Smooth muscle cell (in vitro differentiated cells): ENCODE measurements around the gene CHID1. TPM values are rescaled to one million over a fixed set of nuclear protein-coding genes. Genes with fewer than 3 reads are reported as not detected.

Source experiments
- DNase-seq: peaks from one replicate; lab custom pipeline; 2025; ENCODE audit not compliant: unreplicated experiment; lab: John Stamatoyannopoulos, UW
- H2AFZ ChIP-seq: fragments of 200-600 bp; sonication (generic); 2 replicates; pipeline ENCODE4 v1.6.0; 2016; ENCODE audit warnings: antibody characterized with exemption, low read depth, mild to moderate bottlenecking
- H3F3A ChIP-seq: fragments of 200-600 bp; sonication (generic); 2 replicates; pipeline ENCODE4 v1.6.0; 2017; ENCODE audit warnings: antibody characterized with exemption, low read depth
- H3K27ac ChIP-seq: fragments of 200-600 bp; sonication (generic); 2 replicates; pipeline ENCODE4 v1.5.1; 2016; ENCODE audit warnings: low read depth, mild to moderate bottlenecking
- H3K27me3 ChIP-seq: fragments of 200-600 bp; sonication (generic); 2 replicates; pipeline ENCODE4 v1.6.1; 2016; ENCODE audit warnings: low read depth, mild to moderate bottlenecking
- H3K36me3 ChIP-seq: fragments of 200-600 bp; sonication (generic); 2 replicates; pipeline ENCODE4 v1.5.1; 2016; ENCODE audit warnings: low read depth
- H3K4me1 ChIP-seq: fragments of 200-600 bp; sonication (generic); 2 replicates; pipeline ENCODE4 v1.5.1; 2016; ENCODE audit warnings: low read depth
- H3K4me2 ChIP-seq: fragments of 200-600 bp; sonication (generic); 2 replicates; pipeline ENCODE4 v1.6.0; 2016; ENCODE audit warnings: mild to moderate bottlenecking
- H3K4me3 ChIP-seq: fragments of 200-600 bp; sonication (generic); 2 replicates; pipeline ENCODE4 v1.5.1; 2016; ENCODE audit warnings: mild to moderate bottlenecking
- H3K79me2 ChIP-seq: fragments of 200-600 bp; sonication (generic); 2 replicates; pipeline ENCODE4 v1.6.0; 2016; ENCODE audit warnings: low read depth, mild to moderate bottlenecking
- H3K9ac ChIP-seq: fragments of 200-600 bp; sonication (generic); 2 replicates; pipeline ENCODE4 v1.6.0; 2016; ENCODE audit warnings: low read depth
- H3K9me3 ChIP-seq: fragments of 200-600 bp; sonication (generic); replicated peaks from 2 replicates; pipeline ENCODE4 v1.5.1; 2016; ENCODE audit warnings: low read depth
- H4K20me1 ChIP-seq: fragments of 200-600 bp; sonication (generic); 2 replicates; pipeline ENCODE4 v1.6.0; 2016; ENCODE audit warnings: low read depth
- CTCF ChIP-seq: fragments of 200-600 bp; sonication (generic); IDR thresholded peaks from 2 replicates; pipeline ENCODE4 v1.5.1; 2017; ENCODE audit warnings: borderline replicate concordance, mild to moderate bottlenecking, antibody characterized with exemption; ENCODE audit not compliant: insufficient read depth, poor library complexity, severe bottlenecking
- WGBS: methylation state at CpG from one replicate; pipeline ENCODE4 v1.1.7; 2016; ENCODE audit warnings: low lambda C conversion rate; 5-methylcytosine and 5-hydroxymethylcytosine counted together
- polyA plus RNA-seq: library from polyadenylated mRNA; unstranded; fragments of >200 nt; fragmentation: Nextera tagmentation; extraction: Ambion mirVana; gene quantifications from 2 replicates; pipeline ENCODE4 v1.2.1, GENCODE V29; 2016
- total RNA-seq: library from RNA; depleted of rRNA; stranded (reverse); fragments of >200 nt; gene quantifications from 2 replicates; pipeline ENCODE4 v1.2.3, GENCODE V29; 2014

CHID1 gene
- total and polyA plus RNA-seq, 2 experiments from 2014 or later = 54.3 to 181 TPM

DNA sequence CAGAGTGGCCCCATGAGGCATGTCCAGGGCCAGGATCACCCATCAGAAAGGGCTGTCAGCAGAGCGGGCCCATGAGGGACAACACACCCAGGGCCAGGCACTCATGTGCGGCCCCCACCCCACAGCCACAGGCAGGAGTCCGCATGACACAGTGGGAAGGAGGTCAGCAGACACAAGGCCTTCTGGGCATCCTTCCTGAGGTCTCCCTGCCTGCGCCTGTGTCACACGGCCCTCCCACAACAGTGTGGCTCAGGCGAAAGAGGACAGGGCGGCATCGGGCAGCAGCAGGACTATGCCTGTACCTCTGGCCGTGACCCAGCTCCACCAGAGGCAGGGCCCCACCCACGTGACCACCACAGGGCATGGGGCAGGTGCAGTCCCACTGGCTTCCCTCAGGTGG, 27.1 kb downstream of the CHID1 start:
- H3K27ac ChIP-seq = no peak overlapping the region
- no peak overlapping the region for H3K9ac ChIP-seq
- H3F3A ChIP-seq = no peaks in the 10 kb centered on the region
- no peak overlapping the region for H3K4me2 ChIP-seq
- H3K27me3 ChIP-seq = no peaks in the 10 kb centered on the region
- no peak for TF ChIP-seq CTCF
- no peaks in the 10 kb centered on the region for H3K36me3 ChIP-seq
- no peak overlapping the region for H3K4me3 ChIP-seq
- H3K4me1 ChIP-seq = no peaks in the 10 kb centered on the region
- no peaks in the 10 kb centered on the region for H4K20me1 ChIP-seq
- H3K79me2 ChIP-seq = no peaks in the 10 kb centered on the region
- no peak for DNase-seq
- H3K9me3 ChIP-seq = no peaks in the 10 kb centered on the region
- 93% methylated on average over 10 of the region's 10 CpGs for WGBS
- no peak overlapping the region for H2AFZ ChIP-seq

DNA sequence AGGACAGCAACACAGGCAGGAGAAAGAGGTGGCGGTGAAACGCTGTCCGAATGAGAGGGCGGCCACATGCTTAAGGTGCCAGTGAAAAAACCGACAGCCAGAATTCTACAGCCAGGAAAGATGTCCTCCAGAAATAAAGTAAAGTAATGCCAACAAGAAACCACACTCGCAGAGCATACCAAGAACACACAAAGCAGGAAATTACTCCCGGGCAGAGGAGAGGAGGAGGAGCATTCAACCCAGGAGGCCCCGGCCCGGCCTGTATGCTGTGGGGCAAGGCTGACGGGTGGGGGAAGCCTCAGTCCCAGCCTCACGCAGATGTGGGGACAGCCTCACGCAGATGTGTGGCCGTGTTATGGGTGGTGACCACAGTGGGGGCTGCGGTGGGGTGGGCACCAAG, 28.0 kb downstream of the CHID1 start:
- Histone ChIP-seq H3K27me3 (no peaks in the 10 kb centered on the region), H3K36me3 (no peaks in the 10 kb centered on the region), H3K27ac (no peak overlapping the region), H3K9me3 (no peaks in the 10 kb centered on the region), H3F3A (no peaks in the 10 kb centered on the region), H2AFZ (no peak overlapping the region), H3K4me3 (no peak overlapping the region), H3K4me2 (no peak overlapping the region), H3K4me1 (no peaks in the 10 kb centered on the region), H4K20me1 (no peaks in the 10 kb centered on the region), H3K9ac (no peak overlapping the region), H3K79me2 (no peaks in the 10 kb centered on the region)
- TF ChIP-seq CTCF = no peak
- no peak for DNase-seq
- 85% methylated on average over 12 of the region's 14 CpGs for WGBS

- WGBS = 96% methylated on average over 14 of the region's 14 CpGs
- no peak for TF ChIP-seq CTCF
- Histone ChIP-seq H3K4me3 (no peak overlapping the region), H3F3A (no peaks in the 10 kb centered on the region), H3K9me3 (no peaks in the 10 kb centered on the region), H2AFZ (no peak overlapping the region), H3K4me2 (no peak overlapping the region), H3K79me2 (no peaks in the 10 kb centered on the region), H4K20me1 (no peaks in the 10 kb centered on the region), H3K27me3 (no peaks in the 10 kb centered on the region), H3K27ac (no peak overlapping the region), H3K9ac (no peak overlapping the region), H3K4me1 (no peaks in the 10 kb centered on the region), H3K36me3 (no peaks in the 10 kb centered on the region)
- DNase-seq = no peak
Measured at GRCh38 chr11:880447-880846, 30.2 kb downstream of the CHID1 start.

- Histone ChIP-seq H3K36me3 (no peaks in the 10 kb centered on the region), H3K79me2 (no peaks in the 10 kb centered on the region), H3K9me3 (no peaks in the 10 kb centered on the region), H2AFZ (no peak overlapping the region), H3K4me2 (no peak overlapping the region), H3K27me3 (no peaks in the 10 kb centered on the region), H3F3A (no peaks in the 10 kb centered on the region), H3K9ac (no peak overlapping the region), H3K27ac (no peak overlapping the region), H4K20me1 (no peaks in the 10 kb centered on the region), H3K4me1 (no peaks in the 10 kb centered on the region), H3K4me3 (no peak overlapping the region)
- no peak for TF ChIP-seq CTCF
- no peak for DNase-seq
- WGBS = 75% methylated on average over 10 of the region's 11 CpGs
Measured at GRCh38 chr11:877565-877964, 33.0 kb downstream of the CHID1 start.
